ENCODE measurements around the gene CPNE9. TPM values are rescaled to one million over a fixed set of nuclear protein-coding genes. Genes with fewer than 3 reads are reported as not detected.
A peak's percentile ranks its signal among the peaks of the same experiment; 100 is the strongest.

CPNE9 gene
- total and polyA plus RNA-seq, 12 donors, result 0.46 TPM; not detected in 11

DNA sequence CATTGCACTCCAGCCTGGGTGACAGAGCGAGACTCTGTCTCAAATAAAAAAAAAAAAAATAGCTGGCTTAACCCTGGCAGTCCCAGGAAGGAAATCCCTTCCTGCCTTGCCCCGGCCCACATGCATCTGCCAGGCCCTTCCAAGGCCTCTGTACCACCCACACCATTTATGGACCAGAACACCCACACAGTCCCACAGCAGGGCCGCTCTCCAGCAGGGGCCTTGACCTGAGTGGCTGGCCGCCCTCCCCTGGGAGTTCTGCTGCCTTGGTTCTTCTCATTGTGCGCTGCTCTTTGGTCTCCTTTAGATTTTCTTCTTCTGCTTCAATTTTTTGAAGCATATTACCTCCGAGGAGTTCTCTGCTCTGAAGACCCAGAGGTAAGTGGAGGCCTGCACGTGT lies 16.1 kb upstream of the CPNE9 start:
- TF ChIP-seq, protein P1, sequence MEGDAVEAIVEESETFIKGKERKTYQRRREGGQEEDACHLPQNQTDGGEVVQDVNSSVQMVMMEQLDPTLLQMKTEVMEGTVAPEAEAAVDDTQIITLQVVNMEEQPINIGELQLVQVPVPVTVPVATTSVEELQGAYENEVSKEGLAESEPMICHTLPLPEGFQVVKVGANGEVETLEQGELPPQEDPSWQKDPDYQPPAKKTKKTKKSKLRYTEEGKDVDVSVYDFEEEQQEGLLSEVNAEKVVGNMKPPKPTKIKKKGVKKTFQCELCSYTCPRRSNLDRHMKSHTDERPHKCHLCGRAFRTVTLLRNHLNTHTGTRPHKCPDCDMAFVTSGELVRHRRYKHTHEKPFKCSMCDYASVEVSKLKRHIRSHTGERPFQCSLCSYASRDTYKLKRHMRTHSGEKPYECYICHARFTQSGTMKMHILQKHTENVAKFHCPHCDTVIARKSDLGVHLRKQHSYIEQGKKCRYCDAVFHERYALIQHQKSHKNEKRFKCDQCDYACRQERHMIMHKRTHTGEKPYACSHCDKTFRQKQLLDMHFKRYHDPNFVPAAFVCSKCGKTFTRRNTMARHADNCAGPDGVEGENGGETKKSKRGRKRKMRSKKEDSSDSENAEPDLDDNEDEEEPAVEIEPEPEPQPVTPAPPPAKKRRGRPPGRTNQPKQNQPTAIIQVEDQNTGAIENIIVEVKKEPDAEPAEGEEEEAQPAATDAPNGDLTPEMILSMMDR (IDR thresholded peaks at IDR 0.05), result no peak
- intact Hi-C loops (cut with DNase I), result no loop called here

DNA sequence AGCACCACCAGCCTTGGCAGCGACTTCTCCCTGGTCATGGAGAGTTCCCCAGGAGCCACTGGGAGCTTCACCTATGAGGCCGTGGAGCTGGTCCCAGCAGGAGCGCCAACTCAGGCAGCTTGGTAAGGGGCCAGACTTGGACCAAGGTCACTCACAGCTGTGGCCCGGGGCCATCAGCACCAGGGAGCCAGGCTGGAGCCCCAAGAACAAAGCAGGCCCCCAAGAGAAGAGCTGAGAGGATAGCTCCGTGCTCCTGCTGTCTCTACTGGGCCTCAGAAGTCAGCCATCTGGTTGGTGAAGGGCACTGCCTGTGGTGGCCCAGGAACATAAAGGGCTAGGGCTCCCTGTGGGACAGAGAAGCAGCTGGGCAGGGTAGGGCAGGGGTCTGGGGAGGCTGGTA lies 14.7 kb upstream of the CPNE9 start:
- 91 to 95% methylated on average over 5 of the region's 5 CpGs for WGBS, 2 donors
- intact Hi-C loops (cut with DNase I), result no loop called here
- H3K27me3 ChIP-seq, result no peaks in the 10 kb centered on the region
- ATAC-seq (no peak), DNase-seq (no peak)
- H3K27ac ChIP-seq, result no peak overlapping the region
- peaks cover 17 to 100% (median 91%) of the 10 kb centered on the region in 9 donors for H3K36me3 ChIP-seq
- H3K9me3 ChIP-seq, result no peaks in the 10 kb centered on the region
- peaks cover 0 to 16% (median 0%) of the 10 kb centered on the region in 9 donors for H3K4me1 ChIP-seq
- TF ChIP-seq, protein P1 (IDR thresholded peaks at IDR 0.05), result no peak
- H3K4me3 ChIP-seq, result no peak overlapping the region

More for the DNA sequence above, 16.1 kb upstream of the CPNE9 start:
- Histone ChIP-seq H3K4me1 (peaks cover 0 to 16% (median 0%) of the 10 kb centered on the region in 9 donors), H3K4me3 (no peak overlapping the region), H3K27me3 (no peaks in the 10 kb centered on the region), H3K27ac (no peak overlapping the region), H3K9me3 (no peaks in the 10 kb centered on the region), H3K36me3 (peaks cover 17 to 100% (median 95%) of the 10 kb centered on the region in 9 donors)
- DNase-seq (no peak), ATAC-seq (no peak)
- 91 to 92% methylated on average over 7 of the region's 7 CpGs for whole genome bisulfite sequencing, 2 donors

DNA sequence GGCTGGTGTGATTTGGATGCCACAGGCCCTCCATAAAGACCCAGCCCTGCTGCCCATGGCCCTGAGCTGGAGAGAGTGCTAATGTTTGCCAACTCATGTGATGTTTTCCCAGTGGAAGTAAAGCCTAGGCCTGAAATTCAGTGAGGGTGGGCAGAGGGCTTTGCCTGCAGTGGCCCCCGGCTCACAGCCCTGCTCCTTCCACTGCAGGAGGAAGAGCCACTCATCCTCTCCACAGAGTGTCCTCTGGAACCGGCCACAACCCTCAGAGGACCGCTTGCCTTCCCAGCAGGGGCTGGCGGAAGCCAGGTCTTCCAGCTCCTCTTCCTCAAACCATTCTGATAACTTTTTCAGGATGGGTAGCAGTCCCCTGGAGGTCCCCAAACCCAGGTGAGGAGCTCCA lies 13.9 kb upstream of the CPNE9 start:
- Histone ChIP-seq H3K27me3 (no peaks in the 10 kb centered on the region), H3K9me3 (no peaks in the 10 kb centered on the region), H3K4me3 (no peak overlapping the region), H3K27ac (no peak overlapping the region), H3K4me1 (peaks cover 0 to 16% (median 0%) of the 10 kb centered on the region in 9 donors), H3K36me3 (peaks cover 14 to 100% (median 83%) of the 10 kb centered on the region in 9 donors)
- ATAC-seq, result no peak
- WGBS, 2 donors, result 93 to 94% methylated on average over 4 of the region's 4 CpGs
- no peak for DNase-seq
- TF ChIP-seq, protein P1 (IDR thresholded peaks at IDR 0.05), result no peak
- intact Hi-C loops (cut with DNase I), result no loop called here

DNA sequence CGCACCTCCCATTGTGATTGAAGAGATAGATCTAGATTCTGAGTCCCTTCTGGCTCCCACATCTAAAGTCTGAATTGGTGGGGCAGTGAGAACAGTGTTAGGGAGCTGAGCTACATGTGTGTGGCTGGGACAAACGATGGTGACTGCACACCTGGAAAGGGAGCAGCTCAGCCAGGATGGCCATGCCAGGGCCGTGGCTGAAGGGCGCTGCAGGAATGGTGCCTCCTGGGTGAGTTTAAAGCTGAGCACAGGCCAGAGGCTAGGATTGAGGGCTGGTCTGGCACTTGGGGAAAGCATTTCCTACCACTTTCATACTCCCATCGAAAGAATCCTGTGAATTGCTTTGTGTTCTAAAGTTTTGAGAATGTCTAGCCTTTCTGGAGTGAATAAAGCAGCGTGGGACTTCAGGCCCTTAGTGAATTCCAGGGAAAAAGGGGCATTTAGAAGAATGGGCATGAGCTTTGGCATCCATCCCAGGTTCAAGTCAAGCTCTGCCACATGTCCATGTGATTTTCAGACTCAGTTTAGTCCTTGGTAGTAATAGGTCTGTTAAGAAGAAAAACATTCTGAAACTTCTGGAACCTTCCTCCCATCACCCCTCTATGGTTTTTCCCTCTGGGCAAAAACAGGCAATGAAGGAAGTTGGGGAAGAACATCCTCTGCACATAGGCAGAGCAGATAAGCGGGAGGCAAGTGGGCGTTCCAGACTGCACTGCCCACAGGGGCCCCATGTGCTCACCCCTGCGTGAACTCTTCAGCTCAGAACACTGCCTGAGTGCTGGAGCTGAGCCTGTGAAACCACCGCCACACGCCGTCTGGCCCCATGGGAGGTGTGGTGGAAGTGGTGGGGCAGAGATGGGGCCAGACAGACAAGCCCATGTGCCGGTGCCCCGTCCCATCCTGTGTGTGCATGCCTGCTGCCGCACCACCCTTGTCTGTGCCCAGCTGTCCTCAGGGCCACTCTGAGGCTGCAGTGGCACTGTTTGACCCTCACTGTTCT lies 12.9 kb upstream of the CPNE9 start:
- H3K4me1 ChIP-seq, result peaks cover 0 to 16% (median 0%) of the 10 kb centered on the region in 9 donors
- peak overlapping the region in 1 of 10 donors; percentile 20 for H3K27ac ChIP-seq
- H3K9me3 ChIP-seq, result no peaks in the 10 kb centered on the region
- WGBS, 2 donors, result 67 to 73% methylated on average over 15 of the region's 15 CpGs
- intact Hi-C loops (cut with DNase I), result no loop called here
- peaks cover 8 to 100% (median 75%) of the 10 kb centered on the region in 9 donors for H3K36me3 ChIP-seq
- no peaks in the 10 kb centered on the region for H3K27me3 ChIP-seq
- TF ChIP-seq, protein P1 (IDR thresholded peaks at IDR 0.05), result no peak
- ATAC-seq, result peak in 7 of 8 donors; percentile 23 to 86 (median 44)
- no peak overlapping the region for H3K4me3 ChIP-seq
- no peak for DNase-seq

All from heart right ventricle (tissue), 16 donors.